ELF-1 (cell line): ENCODE results near the gene DDX54.

ENCODE experiments used
- DNase-seq: peaks from one replicate; pipeline ENCODE4 v3.0.0-alpha.2; 2016; ENCODE audit warnings: low read depth, low spot score

DDX54 gene, protein sequence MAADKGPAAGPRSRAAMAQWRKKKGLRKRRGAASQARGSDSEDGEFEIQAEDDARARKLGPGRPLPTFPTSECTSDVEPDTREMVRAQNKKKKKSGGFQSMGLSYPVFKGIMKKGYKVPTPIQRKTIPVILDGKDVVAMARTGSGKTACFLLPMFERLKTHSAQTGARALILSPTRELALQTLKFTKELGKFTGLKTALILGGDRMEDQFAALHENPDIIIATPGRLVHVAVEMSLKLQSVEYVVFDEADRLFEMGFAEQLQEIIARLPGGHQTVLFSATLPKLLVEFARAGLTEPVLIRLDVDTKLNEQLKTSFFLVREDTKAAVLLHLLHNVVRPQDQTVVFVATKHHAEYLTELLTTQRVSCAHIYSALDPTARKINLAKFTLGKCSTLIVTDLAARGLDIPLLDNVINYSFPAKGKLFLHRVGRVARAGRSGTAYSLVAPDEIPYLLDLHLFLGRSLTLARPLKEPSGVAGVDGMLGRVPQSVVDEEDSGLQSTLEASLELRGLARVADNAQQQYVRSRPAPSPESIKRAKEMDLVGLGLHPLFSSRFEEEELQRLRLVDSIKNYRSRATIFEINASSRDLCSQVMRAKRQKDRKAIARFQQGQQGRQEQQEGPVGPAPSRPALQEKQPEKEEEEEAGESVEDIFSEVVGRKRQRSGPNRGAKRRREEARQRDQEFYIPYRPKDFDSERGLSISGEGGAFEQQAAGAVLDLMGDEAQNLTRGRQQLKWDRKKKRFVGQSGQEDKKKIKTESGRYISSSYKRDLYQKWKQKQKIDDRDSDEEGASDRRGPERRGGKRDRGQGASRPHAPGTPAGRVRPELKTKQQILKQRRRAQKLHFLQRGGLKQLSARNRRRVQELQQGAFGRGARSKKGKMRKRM

DNA sequence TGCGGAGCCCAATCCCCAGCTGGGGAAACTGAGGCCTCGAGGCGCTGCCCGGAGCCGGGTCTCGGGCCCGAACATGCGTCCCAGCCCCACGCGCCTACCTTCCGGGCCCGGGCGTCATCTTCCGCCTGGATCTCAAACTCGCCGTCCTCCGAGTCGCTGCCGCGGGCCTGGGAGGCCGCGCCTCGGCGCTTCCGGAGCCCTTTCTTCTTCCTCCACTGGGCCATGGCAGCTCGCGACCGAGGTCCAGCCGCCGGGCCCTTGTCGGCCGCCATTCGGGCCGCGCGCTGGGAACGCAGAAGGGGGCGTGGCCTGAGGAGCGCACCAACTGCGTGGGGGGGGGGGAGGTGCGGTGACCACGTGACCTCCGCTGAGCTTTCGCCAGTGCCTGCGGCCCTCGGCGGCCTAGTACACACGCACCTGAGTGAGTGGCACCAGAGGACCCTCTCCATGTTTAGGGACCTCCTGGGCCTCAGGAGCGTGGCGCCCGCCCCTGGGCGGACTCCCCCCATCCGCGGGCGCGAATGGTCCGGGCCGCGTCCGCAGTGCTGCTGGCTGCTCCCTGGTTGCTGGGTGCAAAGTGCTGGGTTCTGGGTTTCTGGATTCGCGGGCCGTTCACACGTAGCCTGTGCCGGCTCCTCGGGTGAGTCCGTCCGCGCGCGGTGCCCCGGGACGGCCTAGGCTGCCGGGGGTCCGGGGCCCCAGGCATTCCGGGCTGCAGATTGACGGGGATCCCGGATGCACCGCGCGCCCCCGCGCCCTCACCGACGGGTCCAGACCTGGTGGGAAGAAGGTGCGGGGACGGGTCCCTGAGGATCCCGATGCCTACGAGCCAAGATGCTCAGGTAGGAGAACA is at the start of gene DDX54, which contains the start of gene RITA1:
Gene DDX54 (minus strand): TSS at position 299 of the 853 bp plus-strand sequence. CDS start 27 bp downstream, at position 272.
Gene RITA1 (plus strand): TSS at position 542 of the 853 bp plus-strand sequence. CDS start 1,026 bp downstream, outside the sequence.
- DNase-seq: peak; percentile 94

- no peak for DNase-seq
Observed at GRCh38 chr12:113234483-113234882, 49.2 kb upstream of the DDX54 start.

DNA sequence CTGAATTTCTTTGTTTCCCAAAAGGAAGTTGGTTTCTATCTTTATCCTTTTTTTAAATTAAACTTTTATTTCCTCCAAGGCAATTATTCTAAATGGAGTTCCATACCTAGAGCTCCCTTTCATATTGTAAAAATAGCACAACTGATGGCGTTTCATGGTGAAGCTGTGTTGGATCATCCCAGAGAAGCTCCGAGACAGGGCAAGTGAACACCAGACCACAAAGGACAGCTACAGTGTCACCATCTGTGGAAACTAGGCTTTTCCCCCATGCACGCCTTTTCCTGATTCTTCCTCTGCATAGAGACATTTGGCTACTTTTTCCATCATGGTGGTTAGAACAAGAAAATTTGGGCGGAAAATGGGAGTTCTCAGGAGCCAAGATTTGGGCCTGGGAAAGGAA is 48.7 kb upstream of the DDX54 start:
- no peak for DNase-seq

GRCh38 chr12:113232840-113233585 is 47.7 kb upstream of the DDX54 start:
- peak; percentile 84 for DNase-seq

GRCh38 chr12:113232089-113232839 is 47.0 kb upstream of the DDX54 start:
- DNase-seq: no peak

DNA sequence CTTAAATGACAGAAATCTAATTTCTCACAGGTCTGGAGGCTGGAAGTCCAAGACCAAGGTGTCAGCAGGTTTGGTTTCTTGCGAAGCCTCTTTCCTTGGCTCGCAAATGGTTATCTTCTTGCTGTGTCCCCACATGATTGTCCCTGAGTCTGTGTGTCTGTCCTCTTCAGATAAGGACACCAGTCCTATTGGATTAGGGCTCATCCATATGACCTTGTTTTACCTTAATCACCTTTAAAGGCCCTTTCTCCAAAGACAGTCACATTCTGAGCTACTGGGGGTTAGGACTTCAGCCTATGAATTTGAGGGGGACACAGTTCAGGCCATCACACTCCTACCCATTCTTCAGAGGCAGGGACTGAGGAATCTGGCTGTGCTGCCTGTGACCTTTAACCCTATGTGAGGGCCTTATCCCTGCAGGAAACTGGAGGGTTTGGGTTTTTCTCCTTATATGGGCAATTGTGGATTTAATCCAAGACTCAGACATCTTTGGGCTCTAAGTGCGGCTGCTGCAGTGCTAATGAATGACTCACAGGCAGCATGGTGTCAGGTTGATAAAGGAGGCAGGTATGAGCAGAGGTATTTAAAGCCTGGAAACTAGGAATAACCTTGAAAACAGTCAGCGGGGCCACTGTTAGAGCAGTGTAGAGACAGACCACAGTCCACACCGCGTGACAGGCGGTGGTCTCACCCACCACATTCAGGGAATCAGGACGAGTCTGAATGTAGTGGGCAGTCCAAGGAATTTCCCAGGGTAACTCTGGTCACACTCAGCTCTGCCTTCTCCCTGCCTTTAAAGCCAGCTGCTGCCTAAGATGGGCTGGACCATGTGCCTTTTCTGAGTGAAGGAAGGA is 46.2 kb upstream of the DDX54 start:
- DNase-seq: peak; percentile 84

DNA sequence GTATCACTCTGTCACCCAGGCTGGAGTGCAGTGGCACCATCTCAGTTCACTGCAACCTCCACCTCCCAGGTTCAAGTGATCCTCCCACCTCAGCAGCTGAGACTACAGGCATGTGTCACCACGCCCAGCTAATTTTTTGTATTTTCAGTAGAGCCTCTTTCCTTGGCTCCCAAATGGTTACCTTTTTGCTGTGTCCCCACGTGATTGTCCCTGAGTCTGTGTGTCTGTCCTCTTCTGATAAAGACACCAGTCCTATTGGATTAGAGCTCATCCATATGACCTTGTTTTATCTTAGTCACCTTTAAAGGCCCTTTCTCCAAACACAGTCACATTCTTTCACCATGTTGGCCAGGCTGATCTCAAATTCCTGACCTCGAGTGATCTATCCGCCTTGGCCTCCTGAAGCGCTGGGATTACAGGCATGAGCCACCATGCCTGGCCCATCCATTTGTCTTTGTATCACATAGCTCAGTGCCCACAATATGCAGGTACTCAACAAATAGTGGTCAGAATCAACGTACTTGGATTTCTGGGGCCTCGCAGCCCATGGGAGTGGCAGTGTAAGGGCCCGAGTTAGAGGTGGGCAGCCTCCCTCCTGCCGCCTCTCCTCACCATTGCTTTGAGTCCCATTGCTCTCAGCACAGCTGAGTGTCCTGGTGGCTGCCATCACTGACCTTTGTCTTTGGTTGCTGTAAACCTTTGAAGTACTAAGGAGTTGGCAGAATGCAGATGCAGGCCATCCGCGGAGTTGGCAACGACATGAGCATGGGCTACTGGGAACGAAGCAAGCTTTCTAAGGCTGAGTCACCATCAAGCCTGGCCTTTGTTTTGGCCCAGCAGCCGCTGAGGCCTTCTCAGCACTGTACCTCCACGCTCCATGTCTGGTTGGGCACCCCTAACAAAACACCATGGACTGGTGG is 45.3 kb upstream of the DDX54 start:
- DNase-seq: peak; percentile 49

- DNase-seq: peak; percentile 69
Observed at GRCh38 chr12:113228394-113229028, 43.2 kb upstream of the DDX54 start.

DNA sequence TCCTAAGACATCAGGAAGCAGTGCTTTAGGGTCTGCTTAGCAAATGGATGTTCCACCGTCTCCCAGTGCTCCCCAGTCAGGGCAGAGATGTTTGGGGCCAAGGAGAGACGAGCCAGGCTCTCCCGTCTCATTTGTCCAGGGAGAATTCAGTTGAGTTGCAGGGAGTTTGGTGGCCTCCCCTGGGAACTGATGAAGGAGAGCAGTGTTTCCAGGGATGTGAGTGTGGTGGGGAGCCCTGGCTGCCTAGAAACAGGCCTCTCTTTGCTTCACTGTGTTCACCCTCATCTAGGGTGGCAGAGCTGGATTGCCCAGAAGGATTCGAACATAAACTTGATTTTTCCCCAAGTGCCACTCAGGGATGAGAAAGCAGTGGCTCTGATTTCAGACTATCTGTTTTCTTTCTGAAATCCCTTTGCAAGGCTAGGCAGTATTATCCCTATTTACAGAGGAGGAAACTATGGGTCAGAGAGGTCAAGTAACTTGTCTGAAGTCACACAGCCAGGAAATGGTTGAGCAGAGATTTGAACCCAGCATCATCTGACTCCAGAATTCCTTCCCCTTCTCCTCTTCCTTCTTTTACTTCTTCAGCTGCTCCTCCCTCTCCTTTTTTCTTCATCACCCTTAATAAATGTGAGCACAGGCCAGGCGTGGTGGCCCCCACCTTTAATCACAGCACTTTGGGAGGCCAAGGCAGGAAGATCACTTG is 42.6 kb upstream of the DDX54 start:
- no peak for DNase-seq

GRCh38 chr12:113226696-113227568 is 41.7 kb upstream of the DDX54 start:
- no peak for DNase-seq

DNA sequence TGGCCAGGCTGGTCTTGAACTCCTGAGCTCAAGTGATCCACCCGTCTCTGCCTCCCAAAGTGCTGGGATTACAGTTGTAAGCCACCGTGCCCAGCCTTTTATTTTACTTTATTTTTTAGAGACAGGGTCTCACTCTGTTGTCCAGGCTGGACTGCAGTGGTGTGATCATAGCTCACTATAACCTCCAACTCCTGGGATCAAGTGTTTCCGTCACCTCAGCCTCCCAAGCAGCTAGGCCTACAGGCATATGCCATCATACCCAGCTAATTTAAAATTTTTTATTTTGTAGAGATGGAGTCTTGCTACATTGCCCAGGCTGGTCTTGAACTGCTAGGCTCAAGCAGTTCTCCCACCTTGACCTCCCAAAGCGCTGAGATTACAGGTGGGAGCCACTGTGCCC is 39.7 kb upstream of the DDX54 start:
- DNase-seq: no peak

DNA sequence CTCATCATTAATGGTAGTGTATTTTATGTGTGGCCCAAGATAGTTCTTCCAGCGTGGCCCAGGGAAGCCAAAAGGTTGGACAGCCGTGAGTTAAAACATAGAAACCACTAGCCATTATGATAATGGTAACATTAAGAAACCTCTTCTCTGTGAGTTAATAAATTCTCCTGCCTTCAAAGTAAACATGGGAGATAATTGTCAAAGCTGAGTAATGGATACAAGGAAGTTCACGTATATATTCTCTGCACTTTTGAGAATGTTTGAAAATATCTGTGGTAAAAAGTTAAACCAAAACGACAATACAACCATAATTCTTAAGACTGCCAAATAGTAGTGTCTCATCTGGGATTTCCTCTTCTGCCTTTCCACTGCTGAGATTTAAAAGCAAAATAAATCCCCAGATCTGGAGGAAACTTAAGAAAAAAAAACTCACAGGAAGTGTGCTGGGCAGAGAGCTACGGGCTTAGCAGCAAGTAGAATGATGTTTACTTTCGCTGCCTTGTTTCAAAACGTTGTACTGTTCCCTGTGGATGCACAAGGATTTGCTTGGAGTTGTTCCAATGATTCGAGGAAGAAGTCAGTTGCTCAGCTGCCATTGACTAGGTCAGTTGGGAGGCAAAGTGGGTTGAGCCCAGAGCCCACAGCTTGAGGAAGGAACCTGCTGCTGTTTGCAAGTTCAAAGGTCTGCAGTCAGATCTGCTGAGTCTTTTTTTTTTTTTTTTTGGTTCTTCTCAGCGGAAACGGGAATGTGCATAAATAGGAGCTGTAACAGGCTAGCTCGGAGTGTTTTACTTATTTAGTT is 37.7 kb upstream of the DDX54 start:
- DNase-seq: no peak

GRCh38 chr12:113221997-113222729 is 36.9 kb upstream of the DDX54 start:
- DNase-seq: no peak
